Neural progenitor cell (in vitro differentiated cells): ENCODE results near the gene RNF10. TPM values are rescaled to one million over a fixed set of nuclear protein-coding genes. Genes with fewer than 3 reads are reported as not detected.
A peak's percentile ranks its signal among the peaks of the same experiment; 100 is the strongest.

Experiments used
- DNase-seq: peaks from one replicate; pipeline ENCODE4 v3.0.0-alpha.2; 2016; ENCODE audit warnings: low spot score
- H2AFZ ChIP-seq: fragments of 200-600 bp; sonication (generic); replicated peaks from 2 replicates; pipeline ENCODE4 v1.6.1; 2016; ENCODE audit warnings: antibody characterized with exemption
- H3F3A ChIP-seq: fragments of 200-600 bp; sonication (generic); 2 replicates; pipeline ENCODE4 v1.6.1; 2016; ENCODE audit warnings: antibody characterized with exemption, low read depth
- H3K27ac ChIP-seq: fragments of 200-600 bp; sonication (generic); 2 replicates; pipeline ENCODE4 v1.5.1; 2016; ENCODE audit warnings: mild to moderate bottlenecking
- H3K27me3 ChIP-seq: fragments of 200-600 bp; sonication (generic); 2 replicates; pipeline ENCODE4 v1.6.1; 2016; ENCODE audit warnings: mild to moderate bottlenecking, moderate library complexity
- H3K36me3 ChIP-seq: fragments of 200-600 bp; sonication (generic); 2 replicates; pipeline ENCODE4 v1.5.1; 2016
- H3K4me1 ChIP-seq: fragments of 200-600 bp; sonication (generic); 2 replicates; pipeline ENCODE4 v1.6.1; 2016; ENCODE audit warnings: mixed run types
- H3K4me2 ChIP-seq: fragments of 200-600 bp; sonication (generic); 2 replicates; pipeline ENCODE4 v1.6.1; 2016
- H3K4me3 ChIP-seq: fragments of 200-600 bp; sonication (generic); 2 replicates; pipeline ENCODE4 v1.5.1; 2016
- H3K79me2 ChIP-seq: fragments of 200-600 bp; sonication (generic); 2 replicates; pipeline ENCODE4 v1.6.1; 2016; ENCODE audit warnings: low read depth
- H3K9ac ChIP-seq: fragments of 200-600 bp; sonication (generic); 2 replicates; pipeline ENCODE4 v1.6.1; 2016
- H3K9me3 ChIP-seq: fragments of 200-600 bp; sonication (generic); 2 replicates; pipeline ENCODE4 v1.5.1; 2016; ENCODE audit warnings: low read depth
- H4K20me1 ChIP-seq: fragments of 200-600 bp; sonication (generic); 2 replicates; pipeline ENCODE4 v1.6.1; 2016; ENCODE audit warnings: low read depth
- H3K27ac Mint-ChIP-seq: 3 replicates; pipeline ENCODE4 v1.8.0; 2021; ENCODE audit warnings: mixed read lengths
- H3K27me3 Mint-ChIP-seq: 2 replicates; pipeline ENCODE4 v1.8.0; 2022; ENCODE audit warnings: low read depth, mild to moderate bottlenecking, inconsistent platforms, moderate library complexity, mixed read lengths; ENCODE audit not compliant: insufficient read depth
- H3K36me3 Mint-ChIP-seq: 3 replicates; pipeline ENCODE4 v1.8.0; 2021; ENCODE audit warnings: mixed read lengths
- H3K4me1 Mint-ChIP-seq: 3 replicates; pipeline ENCODE4 v1.8.0; 2021; ENCODE audit warnings: mixed read lengths
- H3K4me3 Mint-ChIP-seq: 3 replicates; pipeline ENCODE4 v1.8.0; 2021; ENCODE audit warnings: mild to moderate bottlenecking, moderate library complexity, mixed read lengths
- H3K9me3 Mint-ChIP-seq: 3 replicates; pipeline ENCODE4 v1.8.0; 2020; ENCODE audit warnings: mixed read lengths
- CTCF ChIP-seq: fragments of 200-600 bp; sonication (generic); IDR thresholded peaks from 2 replicates; pipeline ENCODE4 v1.5.1; 2017; ENCODE audit warnings: antibody characterized with exemption, mild to moderate bottlenecking
- EZH2 ChIP-seq: fragments of 200-600 bp; sonication (generic); IDR thresholded peaks from 2 replicates; pipeline ENCODE4 v1.6.1; 2017; ENCODE audit warnings: antibody characterized with exemption, mild to moderate bottlenecking, moderate library complexity
- EZH2phosphoT487 ChIP-seq: fragments of 200-600 bp; sonication (generic); IDR thresholded peaks from 2 replicates; pipeline ENCODE4 v1.6.1; 2017; ENCODE audit warnings: antibody characterized with exemption
- total RNA-seq: library from RNA; depleted of rRNA; stranded (reverse); fragments of >200 nt; gene quantifications from 2 replicates; pipeline ENCODE4 v1.2.3, GENCODE V29; 2015; ENCODE audit warnings: low replicate concordance

Gene RNF10
- total RNA-seq, 1 donor from 2014 or later: 131 TPM

DNA sequence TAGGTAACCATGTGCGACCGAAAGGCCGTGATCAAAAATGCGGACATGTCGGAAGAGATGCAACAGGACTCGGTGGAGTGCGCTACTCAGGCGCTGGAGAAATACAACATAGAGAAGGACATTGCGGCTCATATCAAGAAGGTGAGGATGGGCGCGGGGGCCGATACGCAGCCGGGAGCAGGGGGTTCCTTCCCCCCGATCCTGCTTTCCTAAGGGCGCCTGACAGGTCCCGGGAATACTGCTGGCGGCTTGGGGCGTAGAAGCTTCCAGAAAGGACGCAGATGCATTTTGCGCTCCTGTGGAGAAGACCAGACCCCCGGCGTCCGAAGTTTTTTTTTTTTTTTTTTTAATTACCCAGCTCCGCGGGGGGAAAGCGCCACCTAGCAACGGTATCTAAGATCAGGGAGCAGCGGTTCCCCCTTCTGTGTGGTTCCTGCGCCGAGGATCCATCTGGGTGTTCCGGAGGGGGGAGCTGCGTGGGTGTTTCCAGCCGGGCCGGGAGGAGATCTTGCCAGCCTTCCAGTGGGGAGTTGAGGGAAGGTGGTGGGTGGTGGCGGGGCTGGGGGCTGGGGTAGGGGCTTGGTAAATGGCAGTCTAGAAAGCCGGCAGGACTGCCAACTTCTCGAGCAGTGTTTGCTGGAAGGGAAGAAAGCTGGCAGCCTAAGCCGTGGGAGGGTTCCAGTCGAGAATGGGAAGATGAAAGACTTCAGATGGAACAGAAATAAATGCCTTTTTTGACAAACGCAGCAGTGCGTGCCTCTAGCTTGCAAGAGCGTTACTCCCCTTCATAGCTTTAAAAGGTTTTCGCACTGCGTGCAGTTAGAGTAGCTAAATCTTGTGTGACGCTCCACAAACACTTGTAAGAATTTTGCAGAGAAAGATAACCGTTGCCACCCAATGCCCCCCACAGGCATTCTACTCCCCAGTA lies 37.5 kb upstream of the RNF10 start:
- Histone ChIP-seq H4K20me1 (peaks cover 31% of the 10 kb centered on the region), H3K9ac (peak overlapping the region; percentile 67), H3K4me3 (peak overlapping the region; percentile 86), H3K9me3 (no peaks in the 10 kb centered on the region), H3K4me1 (peaks cover 19% of the 10 kb centered on the region), H2AFZ (no peak overlapping the region), H3K79me2 (peaks cover 37% of the 10 kb centered on the region), H3K27me3 (no peaks in the 10 kb centered on the region), H3K27ac (peak overlapping the region; percentile 50), H3K4me2 (peak overlapping the region; percentile 100), H3F3A (peaks cover 51% of the 10 kb centered on the region), H3K36me3 (peaks cover 3% of the 10 kb centered on the region)
- Mint-ChIP-seq H3K36me3 (peaks cover 23% of the 10 kb centered on the region), H3K9me3 (no peaks in the 10 kb centered on the region), H3K4me1 (peaks cover 31% of the 10 kb centered on the region), H3K27me3 (peaks cover 2% of the 10 kb centered on the region), H3K4me3 (peak overlapping the region; percentile 99), H3K27ac (peak overlapping the region; percentile 98)
- TF ChIP-seq EZH2phosphoT487 (no peak), CTCF (peak; percentile 8)
- DNase-seq: peak; percentile 84

- Histone ChIP-seq H3K9me3 (no peaks in the 10 kb centered on the region), H4K20me1 (peaks cover 31% of the 10 kb centered on the region), H2AFZ (no peak overlapping the region), H3K79me2 (peaks cover 37% of the 10 kb centered on the region), H3K4me1 (peaks cover 19% of the 10 kb centered on the region), H3K27ac (no peak overlapping the region), H3K4me2 (peak overlapping the region; percentile 100), H3K36me3 (peaks cover 3% of the 10 kb centered on the region), H3K9ac (peak overlapping the region; percentile 67), H3K4me3 (peak overlapping the region; percentile 86), H3K27me3 (no peaks in the 10 kb centered on the region), H3F3A (peaks cover 51% of the 10 kb centered on the region)
- Mint-ChIP-seq H3K36me3 (peaks cover 23% of the 10 kb centered on the region), H3K4me3 (peak overlapping the region; percentile 99), H3K4me1 (peaks cover 31% of the 10 kb centered on the region), H3K9me3 (no peaks in the 10 kb centered on the region), H3K27ac (no peak overlapping the region), H3K27me3 (peaks cover 2% of the 10 kb centered on the region)
- TF ChIP-seq EZH2phosphoT487: no peak
- TF ChIP-seq EZH2: no peak
- no peak for TF ChIP-seq CTCF
- no peak for DNase-seq
These were observed 36.5 kb upstream of the RNF10 start for GRCh38 chr12:120497524-120498150.

DNA sequence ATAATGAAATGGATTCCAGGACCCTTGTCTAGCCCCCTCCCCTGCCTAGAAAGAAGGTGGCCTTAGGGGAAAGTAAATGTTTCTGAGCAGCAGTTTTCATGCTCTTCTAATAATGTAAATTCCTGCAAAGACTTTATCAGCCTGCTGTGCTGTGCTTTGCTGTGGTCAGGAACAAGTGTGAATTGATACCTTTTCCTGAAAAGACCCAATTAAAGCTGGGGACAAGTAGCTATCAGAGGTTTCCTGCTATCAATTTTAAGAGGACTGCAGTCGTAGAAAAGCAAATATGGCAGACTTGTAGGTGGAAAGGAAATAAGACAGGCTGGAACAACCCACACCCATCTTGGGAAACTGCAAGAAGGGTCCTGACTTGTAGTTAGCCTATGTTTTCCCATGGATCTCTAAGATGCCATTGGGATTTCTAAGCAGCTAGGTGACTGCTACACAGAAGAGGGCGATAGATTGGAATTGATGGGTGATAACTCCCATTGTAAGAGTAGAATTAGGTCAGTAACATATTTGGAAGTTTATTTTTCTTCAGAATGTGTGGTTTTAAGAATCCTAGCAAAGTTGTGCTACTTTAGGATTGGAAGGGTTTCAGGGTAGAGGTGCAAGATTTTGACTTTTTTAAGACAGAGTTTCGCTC lies 35.2 kb upstream of the RNF10 start:
- Histone ChIP-seq H3K9me3 (no peaks in the 10 kb centered on the region), H3K4me1 (peaks cover 19% of the 10 kb centered on the region), H3K27me3 (no peaks in the 10 kb centered on the region), H3K4me2 (peak overlapping the region; percentile 100), H4K20me1 (peaks cover 31% of the 10 kb centered on the region), H2AFZ (no peak overlapping the region), H3F3A (peaks cover 56% of the 10 kb centered on the region), H3K4me3 (no peak overlapping the region), H3K27ac (peak overlapping the region; percentile 40), H3K79me2 (peaks cover 36% of the 10 kb centered on the region), H3K9ac (no peak overlapping the region), H3K36me3 (peaks cover 3% of the 10 kb centered on the region)
- peaks cover 31% of the 10 kb centered on the region for H3K4me1 Mint-ChIP-seq
- peak overlapping the region; percentile 40 for H3K27ac Mint-ChIP-seq
- TF ChIP-seq EZH2 (no peak), CTCF (no peak), EZH2phosphoT487 (no peak)
- H3K4me3 Mint-ChIP-seq: peak overlapping the region; percentile 99
- peaks cover 29% of the 10 kb centered on the region for H3K36me3 Mint-ChIP-seq
- peaks cover 2% of the 10 kb centered on the region for H3K27me3 Mint-ChIP-seq
- no peak for DNase-seq
- no peaks in the 10 kb centered on the region for H3K9me3 Mint-ChIP-seq
